ENCODE results near the gene ZMYND19.
A peak's percentile ranks its signal among the peaks of the same experiment; 100 is the strongest.
"Not testable (repeated sequence)": the region's sequence is repeated elsewhere in the genome, so short reads cannot be mapped to it uniquely, and the experiment has no call there.

Gene ZMYND19

GRCh38 chr9:137540536-137540935, 49.8 kb downstream of the ZMYND19 start:
- TF ChIP-seq, protein P1, sequence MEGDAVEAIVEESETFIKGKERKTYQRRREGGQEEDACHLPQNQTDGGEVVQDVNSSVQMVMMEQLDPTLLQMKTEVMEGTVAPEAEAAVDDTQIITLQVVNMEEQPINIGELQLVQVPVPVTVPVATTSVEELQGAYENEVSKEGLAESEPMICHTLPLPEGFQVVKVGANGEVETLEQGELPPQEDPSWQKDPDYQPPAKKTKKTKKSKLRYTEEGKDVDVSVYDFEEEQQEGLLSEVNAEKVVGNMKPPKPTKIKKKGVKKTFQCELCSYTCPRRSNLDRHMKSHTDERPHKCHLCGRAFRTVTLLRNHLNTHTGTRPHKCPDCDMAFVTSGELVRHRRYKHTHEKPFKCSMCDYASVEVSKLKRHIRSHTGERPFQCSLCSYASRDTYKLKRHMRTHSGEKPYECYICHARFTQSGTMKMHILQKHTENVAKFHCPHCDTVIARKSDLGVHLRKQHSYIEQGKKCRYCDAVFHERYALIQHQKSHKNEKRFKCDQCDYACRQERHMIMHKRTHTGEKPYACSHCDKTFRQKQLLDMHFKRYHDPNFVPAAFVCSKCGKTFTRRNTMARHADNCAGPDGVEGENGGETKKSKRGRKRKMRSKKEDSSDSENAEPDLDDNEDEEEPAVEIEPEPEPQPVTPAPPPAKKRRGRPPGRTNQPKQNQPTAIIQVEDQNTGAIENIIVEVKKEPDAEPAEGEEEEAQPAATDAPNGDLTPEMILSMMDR (IDR thresholded peaks at IDR 0.05; ENCODE audit: control insufficient read depth, insufficient read depth, low read depth, low read length, missing control alignments), result no peak
- no peak for DNase-seq (ENCODE audit: low read depth)
- H3K4me3 ChIP-seq (ENCODE audit: control insufficient read depth, low read depth, low read length), result no peak overlapping the region

DNA sequence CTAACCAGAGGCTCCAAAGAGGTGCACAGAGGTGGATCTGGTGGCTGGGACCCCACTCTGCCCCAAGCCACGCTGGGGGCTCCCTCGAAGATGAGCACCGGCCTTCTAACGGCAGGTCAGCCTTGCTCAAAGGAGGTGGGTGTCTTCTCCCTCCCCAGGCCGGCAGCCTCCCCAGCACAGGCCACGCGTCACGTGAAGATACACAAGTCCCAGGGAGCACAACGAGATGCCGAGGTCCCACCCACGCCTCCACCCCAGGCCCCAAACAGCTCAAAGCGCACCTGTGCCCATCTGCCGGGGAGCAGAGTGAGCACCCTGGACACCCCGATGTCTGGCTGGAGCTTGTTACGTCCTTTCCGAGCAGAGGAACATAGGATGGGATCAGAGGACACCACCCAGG, 52.3 kb downstream of the ZMYND19 start:
- no peak for DNase-seq (ENCODE audit: low read depth)

DNA sequence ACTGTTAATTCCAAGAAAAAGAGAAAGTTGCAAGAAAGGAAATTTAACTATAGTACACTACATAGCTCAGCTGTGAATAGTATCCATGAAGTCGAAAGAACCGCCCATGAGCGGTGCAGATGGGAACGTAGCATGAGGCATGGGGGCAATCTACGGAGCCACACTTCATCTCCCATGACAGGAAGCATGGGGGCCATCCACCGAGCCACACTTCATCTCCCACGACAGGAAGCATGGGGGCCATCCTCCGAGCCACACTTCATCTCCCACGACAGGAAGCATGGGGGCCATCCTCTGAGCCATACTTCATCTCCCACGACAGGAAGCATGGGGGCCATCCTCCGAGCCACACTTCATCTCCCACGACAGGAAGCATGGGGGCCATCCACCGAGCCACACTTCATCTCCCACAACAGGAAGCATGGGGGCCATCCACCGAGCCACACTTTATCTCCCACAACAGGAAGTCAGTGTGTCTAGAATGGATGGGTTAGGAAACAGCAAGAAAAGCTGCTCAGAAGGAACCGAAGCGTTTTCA, 53.6 kb downstream of the ZMYND19 start:
- not testable (repeated sequence) for DNase-seq (ENCODE audit: low read depth); H3K4me3 ChIP-seq (ENCODE audit: control insufficient read depth, low read depth, low read length)

More for the DNA sequence above, 52.3 kb downstream of the ZMYND19 start:
- TF ChIP-seq, protein P1 (IDR thresholded peaks at IDR 0.05; ENCODE audit: control insufficient read depth, insufficient read depth, low read depth, low read length, missing control alignments), result no peak
- no peak overlapping the region for H3K4me3 ChIP-seq (ENCODE audit: control insufficient read depth, low read depth, low read length)

DNA sequence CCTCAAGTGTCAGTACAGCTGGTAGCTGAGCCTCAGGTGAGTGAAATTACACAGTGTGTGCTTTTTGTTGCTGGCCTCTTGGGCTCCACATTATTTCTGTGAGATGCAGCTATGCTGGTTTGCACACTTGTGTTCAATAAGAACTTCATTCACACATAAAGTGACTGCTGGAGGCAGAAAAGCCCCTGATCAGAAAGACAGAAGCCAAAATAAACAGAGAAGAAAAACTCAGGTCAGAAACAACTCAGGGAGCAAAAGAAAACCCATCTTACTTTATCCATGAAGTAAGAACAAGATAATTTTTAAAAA, 55.2 kb downstream of the ZMYND19 start:
- DNase-seq (ENCODE audit: low read depth), result no peak
- no peak overlapping the region for H3K4me3 ChIP-seq (ENCODE audit: control insufficient read depth, low read depth, low read length)
- TF ChIP-seq, protein P1 (IDR thresholded peaks at IDR 0.05; ENCODE audit: control insufficient read depth, insufficient read depth, low read depth, low read length, missing control alignments), result no peak

GRCh38 chr9:137534256-137535119, 55.8 kb downstream of the ZMYND19 start:
- DNase-seq (ENCODE audit: low read depth), result no peak
- no peak overlapping the region for H3K4me3 ChIP-seq (ENCODE audit: control insufficient read depth, low read depth, low read length)
- TF ChIP-seq, protein P1 (IDR thresholded peaks at IDR 0.05; ENCODE audit: control insufficient read depth, insufficient read depth, low read depth, low read length, missing control alignments), result peak; percentile 77

GRCh38 chr9:137532891-137533468, 57.3 kb downstream of the ZMYND19 start:
- H3K4me3 ChIP-seq (ENCODE audit: control insufficient read depth, low read depth, low read length); DNase-seq (ENCODE audit: low read depth): not testable (repeated sequence)
